Naive thymus-derived CD4-positive, alpha-beta T cell (primary cell): ENCODE measurements around the gene MBNL3. TPM values are rescaled to one million over a fixed set of nuclear protein-coding genes. Genes with fewer than 3 reads are reported as not detected.

Experiments used
- ATAC-seq: fragments of 150-1000 bp; cut with Tn5 transposase; 2 replicates; pipeline ENCODE4 v1.10.0; 2021; ENCODE audit warnings: mild to moderate bottlenecking, moderate library complexity
- CTCF ChIA-PET: fragments of 350-600 bp; sonication (Branson Sonifier 250); formaldehyde crosslinking; loops from one replicate; lab custom pipeline; 2021; ENCODE audit warnings: antibody characterized with exemption; lab: Charles Lee
- POLR2A ChIA-PET: fragments of 350-600 bp; sonication (Branson Sonifier 250); formaldehyde crosslinking; loops from one replicate; lab custom pipeline; 2021; ENCODE audit warnings: antibody characterized with exemption, inconsistent platforms; lab: Charles Lee
- DNase-seq, 9 donors: peaks; one replicate each; pipeline versions ENCODE4 v3.0.0 to v3.0.0-alpha.2; 2020 to 2022; ENCODE audit warnings: mixed read lengths in 1 of 9
- H3K27ac ChIP-seq: one replicate; pipeline ENCODE4 v1.7.0; 2013; ENCODE audit warnings: mild to moderate bottlenecking, low read depth, low read length, moderate library complexity
- H3K27me3 ChIP-seq, 2 donors: one replicate each; pipeline ENCODE4 v1.7.0; 2013; ENCODE audit warnings: low read length in 2 of 2, mild to moderate bottlenecking in 2 of 2, moderate library complexity in 2 of 2; ENCODE audit not compliant: control insufficient read depth in 2 of 2, insufficient read depth in 2 of 2
- H3K36me3 ChIP-seq, 3 experiments: 1 replicate in 2 of 3; 2 replicates in 1 of 3; pipeline ENCODE4 v1.7.0; 2013; ENCODE audit warnings: low read length in 3 of 3, mild to moderate bottlenecking in 3 of 3, moderate library complexity in 1 of 3; ENCODE audit not compliant: insufficient read depth in 3 of 3, control insufficient read depth in 2 of 3
- H3K4me1 ChIP-seq, 2 donors: one replicate each; pipeline ENCODE4 v1.7.0; 2013; ENCODE audit warnings: low read length in 2 of 2, mild to moderate bottlenecking in 2 of 2, moderate library complexity in 1 of 2; ENCODE audit not compliant: control insufficient read depth in 2 of 2, insufficient read depth in 2 of 2
- H3K4me3 ChIP-seq: 2 replicates; pipeline ENCODE4 v1.7.0; 2013; ENCODE audit warnings: mild to moderate bottlenecking, low read length
- H3K9me3 ChIP-seq, 3 experiments: 1 replicate in 2 of 3; 2 replicates in 1 of 3; pipeline ENCODE4 v1.7.0; 2013; ENCODE audit warnings: low read length in 3 of 3; ENCODE audit not compliant: control insufficient read depth in 2 of 3
- H3K27ac Mint-ChIP-seq, 9 donors: one replicate each; pipeline ENCODE4 v1.8.0; 2020 to 2022; ENCODE audit warnings: mixed read lengths in 9 of 9, mild to moderate bottlenecking in 8 of 9, moderate library complexity in 5 of 9, inconsistent platforms in 2 of 9
- H3K27me3 Mint-ChIP-seq, 5 donors: one replicate each; pipeline ENCODE4 v1.8.0; 2021 to 2022; ENCODE audit warnings: mixed read lengths in 5 of 5, mild to moderate bottlenecking in 1 of 5
- H3K36me3 Mint-ChIP-seq, 5 donors: one replicate each; pipeline ENCODE4 v1.8.0; 2020 to 2022; ENCODE audit warnings: mixed read lengths in 5 of 5, mild to moderate bottlenecking in 3 of 5, inconsistent platforms in 1 of 5
- H3K4me1 Mint-ChIP-seq, 7 donors: one replicate each; pipeline ENCODE4 v1.8.0; 2020 to 2022; ENCODE audit warnings: mixed read lengths in 7 of 7, mild to moderate bottlenecking in 3 of 7, inconsistent platforms in 1 of 7
- H3K4me3 Mint-ChIP-seq, 10 donors: one replicate each; pipeline ENCODE4 v1.8.0; 2020 to 2022; ENCODE audit warnings: mild to moderate bottlenecking in 10 of 10, mixed read lengths in 10 of 10, moderate library complexity in 6 of 10, inconsistent platforms in 2 of 10
- H3K9me3 Mint-ChIP-seq, 11 donors: one replicate each; pipeline ENCODE4 v1.8.0; 2020 to 2022; ENCODE audit warnings: mixed read lengths in 11 of 11, mild to moderate bottlenecking in 4 of 11, inconsistent platforms in 1 of 11, moderate library complexity in 1 of 11
- intact Hi-C, 2 donors: fragments of 100-400 bp; cut with micrococcal nuclease; formaldehyde crosslinking; loops; one replicate each; pipeline ENCODE4 v1.15.1; 2023
- polyA plus RNA-seq, 2 donors: library from polyadenylated mRNA; unstranded; fragments of 300-500 nt; fragmentation: Illumina TruSeq; gene quantifications; one replicate each; pipeline ENCODE4 v1.2.3, GENCODE V29; 2021
- total RNA-seq, 6 experiments: library from RNA in 5 of 6; stranded (reverse) in 5 of 6; gene quantifications; 1 replicate in 5 of 6; 2 replicates in 1 of 6; pipeline ENCODE4 v1.2.3 and lab custom pipeline; 2021 to 2026

MBNL3 gene
- total and polyA plus RNA-seq, 7 experiments from 2014 or later: 20.8 to 38.5 (median 29.7) TPM

DNA sequence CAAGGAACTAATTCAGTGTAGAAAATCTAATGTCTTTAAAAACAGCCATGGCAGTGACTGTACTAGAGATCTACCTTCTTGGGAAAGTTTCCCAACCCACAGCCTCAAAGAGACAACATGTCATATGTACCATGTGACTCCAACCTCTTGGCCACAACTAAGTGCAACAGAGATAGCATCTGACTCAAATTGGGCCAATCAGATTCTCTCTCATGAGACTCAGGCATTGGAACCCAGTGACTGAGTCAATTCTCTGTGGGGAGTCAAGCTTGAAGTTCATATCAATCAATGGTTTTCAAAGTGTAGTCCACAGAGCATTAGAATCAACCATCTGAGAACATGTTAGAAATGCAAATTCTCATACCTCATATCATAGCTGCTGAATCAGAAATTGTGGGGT is 123.3 kb downstream of the MBNL3 start:
- Histone ChIP-seq H3K36me3 (no peaks in the 10 kb centered on the region), H3K27me3 (no peaks in the 10 kb centered on the region), H3K27ac (no peak overlapping the region), H3K9me3 (no peaks in the 10 kb centered on the region), H3K4me3 (no peak overlapping the region), H3K4me1 (no peaks in the 10 kb centered on the region)
- ATAC-seq (no peak), DNase-seq (no peak)
- H3K9me3 Mint-ChIP-seq: peaks cover 0 to 6% (median 1%) of the 10 kb centered on the region in 11 donors
- peaks cover 0 to 4% (median 0%) of the 10 kb centered on the region in 5 donors for H3K36me3 Mint-ChIP-seq
- H3K27me3 Mint-ChIP-seq: no peaks in the 10 kb centered on the region
- intact Hi-C loops: no loop called here
- POLR2A ChIA-PET: no interaction called here
- no peak overlapping the region for H3K27ac Mint-ChIP-seq
- no peak overlapping the region for H3K4me3 Mint-ChIP-seq
- CTCF ChIA-PET: no interaction called here
- peaks cover 0 to 4% (median 0%) of the 10 kb centered on the region in 7 donors for H3K4me1 Mint-ChIP-seq

DNA sequence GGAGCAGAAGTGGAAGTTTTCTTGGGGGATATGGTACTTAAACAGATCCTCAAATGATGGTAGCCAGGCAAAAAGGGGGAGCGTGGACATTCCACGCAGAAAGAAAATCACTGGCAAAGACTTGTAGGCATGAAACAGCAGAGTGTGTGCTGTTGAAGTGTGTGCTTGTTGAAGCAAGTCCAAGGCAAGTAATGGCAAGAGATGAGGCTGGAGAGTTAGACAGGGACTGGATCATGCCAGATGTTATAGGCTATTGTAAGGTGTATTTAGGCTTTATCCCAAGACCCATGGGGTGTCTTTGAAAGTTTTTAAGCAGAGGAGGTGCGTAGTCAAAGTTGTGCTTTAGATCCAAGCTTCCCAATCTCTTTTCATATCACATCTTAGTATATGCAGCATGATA is 124.5 kb downstream of the MBNL3 start:
- no peaks in the 10 kb centered on the region for H3K36me3 ChIP-seq
- ATAC-seq (no peak), DNase-seq (no peak)
- Mint-ChIP-seq H3K27me3 (no peaks in the 10 kb centered on the region), H3K4me1 (peaks cover 0 to 4% (median 0%) of the 10 kb centered on the region in 7 donors), H3K27ac (no peak overlapping the region), H3K36me3 (peaks cover 0 to 4% (median 0%) of the 10 kb centered on the region in 5 donors), H3K9me3 (peaks cover 0 to 6% (median 1%) of the 10 kb centered on the region in 11 donors), H3K4me3 (no peak overlapping the region)
- ChIA-PET CTCF (no interaction called here), POLR2A (no interaction called here)
- H3K27ac ChIP-seq: no peak overlapping the region
- intact Hi-C loops: no loop called here
- no peaks in the 10 kb centered on the region for H3K9me3 ChIP-seq
- no peaks in the 10 kb centered on the region for H3K27me3 ChIP-seq
- H3K4me3 ChIP-seq: no peak overlapping the region
- H3K4me1 ChIP-seq: no peaks in the 10 kb centered on the region

DNA sequence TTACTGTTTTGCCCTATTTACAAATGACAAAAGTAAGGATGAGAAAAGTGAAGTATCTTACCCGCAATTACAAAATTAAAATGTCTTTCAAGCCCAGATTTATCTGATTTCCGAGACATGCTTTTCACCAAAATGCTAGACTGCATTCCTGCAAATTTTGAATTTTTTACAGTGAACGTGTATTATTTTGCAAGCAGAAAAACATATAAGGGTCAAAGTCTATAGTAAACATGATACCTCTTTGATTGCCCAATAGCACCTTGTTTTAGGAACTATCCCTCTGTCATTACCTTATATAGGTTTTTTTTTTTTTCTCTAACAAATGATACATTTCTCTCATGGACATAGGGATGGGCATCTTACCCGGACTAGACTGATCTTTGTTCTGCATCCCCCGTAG is 135.4 kb downstream of the MBNL3 start:
- ATAC-seq: no peak
- Histone ChIP-seq H3K4me1 (no peaks in the 10 kb centered on the region), H3K36me3 (no peaks in the 10 kb centered on the region), H3K4me3 (no peak overlapping the region), H3K9me3 (no peaks in the 10 kb centered on the region), H3K27me3 (no peaks in the 10 kb centered on the region), H3K27ac (no peak overlapping the region)
- H3K27me3 Mint-ChIP-seq: peaks cover 0 to 4% (median 0%) of the 10 kb centered on the region in 5 donors
- ChIA-PET CTCF (no interaction called here), POLR2A (no interaction called here)
- H3K4me3 Mint-ChIP-seq: no peak overlapping the region
- no peak overlapping the region for H3K27ac Mint-ChIP-seq
- intact Hi-C loops: no loop called here
- H3K9me3 Mint-ChIP-seq: peaks cover 0 to 2% (median 0%) of the 10 kb centered on the region in 11 donors
- H3K36me3 Mint-ChIP-seq: no peaks in the 10 kb centered on the region
- no peaks in the 10 kb centered on the region for H3K4me1 Mint-ChIP-seq
- DNase-seq: no peak

DNA sequence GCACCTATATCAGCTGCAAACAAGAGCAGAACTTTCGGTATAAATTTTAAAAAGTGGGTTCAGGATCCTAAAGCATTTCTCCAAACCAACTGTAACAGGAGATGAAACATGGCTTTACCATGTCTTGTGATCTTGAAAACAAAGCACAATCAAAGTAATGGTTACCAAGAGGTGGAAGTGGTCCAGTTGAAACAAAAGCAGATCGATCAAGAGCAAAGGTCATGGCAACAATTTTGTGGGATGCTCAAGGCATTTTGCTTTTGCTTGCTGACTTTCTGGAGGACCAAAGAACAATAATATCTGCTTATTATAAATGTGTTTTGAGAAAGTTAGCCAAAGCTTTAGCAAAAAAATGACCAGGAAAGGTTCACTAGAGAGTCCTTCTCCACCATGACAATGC is 152.7 kb downstream of the MBNL3 start:
- Mint-ChIP-seq H3K27me3 (no peaks in the 10 kb centered on the region), H3K4me1 (peaks cover 0 to 3% (median 0%) of the 10 kb centered on the region in 7 donors), H3K4me3 (no peak overlapping the region), H3K36me3 (no peaks in the 10 kb centered on the region), H3K27ac (no peak overlapping the region), H3K9me3 (peaks cover 0 to 5% (median 0%) of the 10 kb centered on the region in 11 donors)
- H3K9me3 ChIP-seq: no peaks in the 10 kb centered on the region
- H3K36me3 ChIP-seq: no peaks in the 10 kb centered on the region
- CTCF ChIA-PET: no interaction called here
- DNase-seq (no peak), ATAC-seq (no peak)
- H3K4me3 ChIP-seq: no peak overlapping the region
- H3K4me1 ChIP-seq: no peaks in the 10 kb centered on the region
- intact Hi-C loops: no loop called here
- POLR2A ChIA-PET: no interaction called here
- H3K27ac ChIP-seq: no peak overlapping the region
- H3K27me3 ChIP-seq: no peaks in the 10 kb centered on the region

DNA sequence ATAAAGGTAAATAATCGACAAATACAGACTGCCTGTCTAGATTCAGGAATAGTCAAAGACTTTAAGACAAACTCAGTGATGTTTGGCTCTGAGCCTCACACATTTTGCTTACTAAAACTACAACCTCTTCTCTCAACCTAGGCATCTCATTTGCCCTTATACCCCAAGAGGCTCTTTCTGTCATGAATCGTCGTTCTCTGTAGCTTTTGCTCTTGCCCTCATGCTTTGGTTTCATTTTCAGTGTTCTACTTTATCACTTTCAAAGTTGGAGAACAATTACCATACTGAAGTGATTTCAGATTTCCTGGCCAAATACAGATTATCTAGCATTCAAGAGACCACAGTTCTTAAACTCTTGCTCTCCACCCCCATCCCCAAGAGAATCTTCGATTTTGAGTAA is 155.5 kb downstream of the MBNL3 start:
- POLR2A ChIA-PET: no interaction called here
- Histone ChIP-seq H3K4me1 (no peaks in the 10 kb centered on the region), H3K27ac (no peak overlapping the region), H3K9me3 (no peaks in the 10 kb centered on the region), H3K36me3 (no peaks in the 10 kb centered on the region), H3K27me3 (no peaks in the 10 kb centered on the region), H3K4me3 (no peak overlapping the region)
- H3K27me3 Mint-ChIP-seq: no peaks in the 10 kb centered on the region
- no peak overlapping the region for H3K4me3 Mint-ChIP-seq
- peaks cover 0 to 3% (median 0%) of the 10 kb centered on the region in 7 donors for H3K4me1 Mint-ChIP-seq
- CTCF ChIA-PET: no interaction called here
- peaks cover 0 to 5% (median 0%) of the 10 kb centered on the region in 11 donors for H3K9me3 Mint-ChIP-seq
- no peaks in the 10 kb centered on the region for H3K36me3 Mint-ChIP-seq
- no peak overlapping the region for H3K27ac Mint-ChIP-seq
- ATAC-seq: no peak
- no peak for DNase-seq
- intact Hi-C loops: no loop called here

DNA sequence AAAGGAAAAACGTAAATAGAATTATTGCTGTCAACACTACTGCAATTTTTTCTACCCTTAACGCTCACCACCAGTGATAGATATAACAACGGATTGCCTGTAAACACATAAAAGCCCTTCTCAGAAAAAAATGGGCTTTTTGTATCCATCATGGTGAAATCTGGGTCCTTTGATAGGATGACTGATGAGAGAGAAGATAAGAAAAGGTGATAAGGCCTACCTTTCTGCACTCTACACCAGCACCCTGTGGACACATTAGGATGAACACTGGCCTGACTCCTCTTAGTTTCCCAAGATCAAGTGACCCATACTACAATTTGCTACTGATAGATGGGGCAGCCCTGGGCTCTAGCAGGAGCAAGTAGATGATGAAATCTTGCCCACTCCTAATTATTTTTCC is 157.3 kb downstream of the MBNL3 start:
- no peaks in the 10 kb centered on the region for H3K36me3 ChIP-seq
- no peaks in the 10 kb centered on the region for H3K9me3 ChIP-seq
- Mint-ChIP-seq H3K36me3 (no peaks in the 10 kb centered on the region), H3K27me3 (no peaks in the 10 kb centered on the region), H3K4me3 (no peak overlapping the region), H3K27ac (no peak overlapping the region), H3K4me1 (peaks cover 0 to 3% (median 0%) of the 10 kb centered on the region in 7 donors), H3K9me3 (peaks cover 0 to 5% (median 0%) of the 10 kb centered on the region in 11 donors)
- no peaks in the 10 kb centered on the region for H3K27me3 ChIP-seq
- ChIA-PET CTCF (no interaction called here), POLR2A (no interaction called here)
- ATAC-seq (no peak), DNase-seq (no peak)
- intact Hi-C loops: no loop called here
- no peak overlapping the region for H3K4me3 ChIP-seq
- H3K4me1 ChIP-seq: no peaks in the 10 kb centered on the region
- H3K27ac ChIP-seq: no peak overlapping the region

DNA sequence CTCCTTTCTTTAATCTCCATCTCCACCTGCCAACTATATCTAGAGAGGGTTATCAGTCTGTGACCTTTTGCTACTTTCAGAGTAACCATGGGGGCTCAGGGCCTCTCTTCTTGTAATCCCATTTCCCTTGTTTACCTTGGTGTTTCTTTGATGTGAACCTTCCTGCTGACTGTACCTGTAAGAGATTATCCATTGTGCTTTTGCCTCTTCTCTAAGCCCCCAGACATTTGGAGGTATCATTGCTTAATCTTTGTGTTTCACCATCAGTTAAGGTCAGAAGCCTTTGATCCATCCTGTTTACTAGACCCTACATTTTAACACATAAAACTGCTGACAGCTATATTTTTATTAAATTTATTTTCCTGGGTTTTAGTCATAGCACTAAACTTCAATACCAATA is 157.8 kb downstream of the MBNL3 start:
- H3K36me3 Mint-ChIP-seq: no peaks in the 10 kb centered on the region

More for the DNA sequence above, 157.8 kb downstream of the MBNL3 start:
- ATAC-seq (no peak), DNase-seq (no peak)
- no peak overlapping the region for H3K27ac Mint-ChIP-seq
- POLR2A ChIA-PET: no interaction called here
- Histone ChIP-seq H3K27me3 (no peaks in the 10 kb centered on the region), H3K4me1 (no peaks in the 10 kb centered on the region), H3K9me3 (no peaks in the 10 kb centered on the region), H3K27ac (no peak overlapping the region), H3K36me3 (no peaks in the 10 kb centered on the region), H3K4me3 (no peak overlapping the region)
- intact Hi-C loops: no loop called here
- no peak overlapping the region for H3K4me3 Mint-ChIP-seq
- H3K27me3 Mint-ChIP-seq: no peaks in the 10 kb centered on the region
- peaks cover 0 to 7% (median 0%) of the 10 kb centered on the region in 11 donors for H3K9me3 Mint-ChIP-seq
- peaks cover 0 to 3% (median 0%) of the 10 kb centered on the region in 7 donors for H3K4me1 Mint-ChIP-seq
- CTCF ChIA-PET: no interaction called here
